Measurements from ENCODE around the gene IGLL5. TPM values are rescaled to one million over a fixed set of nuclear protein-coding genes. Genes with fewer than 3 reads are reported as not detected.

The IGLL5 gene
- total and polyA plus RNA-seq, 2 donors (not counting 3 experiments of a cell fraction or from before 2014, with no cell fraction given) = not detected

DNA sequence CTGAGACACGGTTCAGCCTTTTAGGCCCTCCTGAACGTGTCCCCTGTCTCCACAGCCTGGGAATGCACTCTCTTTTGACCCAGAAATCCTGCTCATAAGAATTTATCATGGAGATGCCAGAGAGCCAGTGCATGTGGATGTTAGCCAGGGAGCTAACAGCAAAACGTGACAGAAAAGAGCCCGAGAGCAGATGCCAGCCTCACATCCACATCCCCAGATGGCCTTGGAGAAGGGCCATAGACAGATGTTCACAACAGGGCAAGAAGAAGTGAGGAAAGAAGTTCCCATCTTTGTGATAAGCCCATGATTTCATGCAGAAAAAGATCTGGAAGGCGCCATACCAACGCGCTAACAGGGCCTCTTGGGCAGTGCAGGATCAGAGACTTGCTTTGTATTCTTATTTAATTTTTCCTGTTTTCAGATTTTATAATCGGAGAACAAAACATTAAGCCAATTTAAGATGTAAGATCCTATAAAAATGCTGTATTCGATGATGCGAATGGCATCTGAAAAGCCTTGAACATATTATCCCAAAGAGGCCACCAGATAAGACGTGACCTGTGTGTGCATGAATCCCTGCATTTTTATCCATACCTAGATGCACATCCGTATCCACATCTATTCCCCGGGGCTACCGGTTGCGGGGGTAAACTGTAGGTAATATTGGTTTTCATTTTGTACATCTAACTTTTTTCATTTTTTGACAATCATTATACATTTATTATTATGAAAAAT is 48.7 kb downstream of the IGLL5 start:
- Histone ChIP-seq H3K79me2 (ENCODE audit: control insufficient read depth, insufficient read depth, low read length) (no peaks in the 10 kb centered on the region), H3K9me1 (replicated peaks; ENCODE audit: control insufficient read depth, extremely low read depth, insufficient read depth, low read length) (no peaks in the 10 kb centered on the region), H3K4me3 (replicated peaks in 1 of 3; ENCODE audit: insufficient read depth in 1 of 3, low read depth in 1 of 3, low read length in 3 of 3) (no peak overlapping the region), H3K4me2 (ENCODE audit: insufficient read depth, low read length) (no peak overlapping the region), H3K9ac (replicated peaks; ENCODE audit: extremely low read depth, insufficient read depth, low read length) (no peak overlapping the region), H3K4me1 (ENCODE audit: control insufficient read depth, extremely low read depth, insufficient read depth, low read length) (no peaks in the 10 kb centered on the region), H3K9me3 (replicated peaks; ENCODE audit: control insufficient read depth, insufficient read depth, low read length) (no peaks in the 10 kb centered on the region), H3K36me3 (ENCODE audit: control insufficient read depth in 2 of 2, extremely low read depth in 1 of 2, insufficient read depth in 2 of 2, low read length in 2 of 2) (no peaks in the 10 kb centered on the region), H2AFZ (ENCODE audit: low read depth, low read length) (no peak overlapping the region), H4K20me1 (replicated peaks; ENCODE audit: control insufficient read depth, extremely low read depth, insufficient read depth, low read length) (no peaks in the 10 kb centered on the region), H3K27me3 (ENCODE audit: control insufficient read depth in 2 of 2, insufficient read depth in 2 of 2, low read length in 2 of 2) (peaks cover 0 to 3% of the 10 kb centered on the region in 2 experiments), H3K27ac (ENCODE audit: insufficient read depth, low read depth, low read length) (no peak overlapping the region)
- CTCF ChIA-PET = interaction anchor here (1.3 kb wide), 1 partner anchor 22 kb away, joined by 3 read pairs; no protein-coding TSS in a partner anchor
- POLR2A ChIA-PET = no interaction called here
- TF ChIP-seq POLR2A (IDR thresholded peaks at IDR 0.05; ENCODE audit: low read depth, low read length) (no peak), EZH2 (IDR thresholded peaks at IDR 0.05; ENCODE audit: borderline replicate concordance, low read depth, low read length, severe bottlenecking) (no peak), GATA2 (IDR thresholded peaks at IDR 0.05; ENCODE audit: insufficient read depth, insufficient read length, low read depth, low read length) (no peak), JUN (IDR thresholded peaks at IDR 0.05; ENCODE audit: borderline replicate concordance, insufficient read depth, insufficient read length, low read depth) (no peak), POLR2AphosphoS5 (IDR thresholded peaks at IDR 0.05; ENCODE audit: insufficient read depth, low read depth, low read length) (no peak), FOS (IDR thresholded peaks at IDR 0.05; ENCODE audit: borderline replicate concordance, insufficient read depth, low read length) (no peak), MYC (IDR thresholded peaks at IDR 0.05; ENCODE audit: low read depth, low read length) (no peak)
- TF ChIP-seq, protein P1, sequence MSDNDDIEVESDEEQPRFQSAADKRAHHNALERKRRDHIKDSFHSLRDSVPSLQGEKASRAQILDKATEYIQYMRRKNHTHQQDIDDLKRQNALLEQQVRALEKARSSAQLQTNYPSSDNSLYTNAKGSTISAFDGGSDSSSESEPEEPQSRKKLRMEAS (IDR thresholded peaks at IDR 0.05; ENCODE audit: insufficient read depth, insufficient read length) = no peak
- TF ChIP-seq, protein P2, sequence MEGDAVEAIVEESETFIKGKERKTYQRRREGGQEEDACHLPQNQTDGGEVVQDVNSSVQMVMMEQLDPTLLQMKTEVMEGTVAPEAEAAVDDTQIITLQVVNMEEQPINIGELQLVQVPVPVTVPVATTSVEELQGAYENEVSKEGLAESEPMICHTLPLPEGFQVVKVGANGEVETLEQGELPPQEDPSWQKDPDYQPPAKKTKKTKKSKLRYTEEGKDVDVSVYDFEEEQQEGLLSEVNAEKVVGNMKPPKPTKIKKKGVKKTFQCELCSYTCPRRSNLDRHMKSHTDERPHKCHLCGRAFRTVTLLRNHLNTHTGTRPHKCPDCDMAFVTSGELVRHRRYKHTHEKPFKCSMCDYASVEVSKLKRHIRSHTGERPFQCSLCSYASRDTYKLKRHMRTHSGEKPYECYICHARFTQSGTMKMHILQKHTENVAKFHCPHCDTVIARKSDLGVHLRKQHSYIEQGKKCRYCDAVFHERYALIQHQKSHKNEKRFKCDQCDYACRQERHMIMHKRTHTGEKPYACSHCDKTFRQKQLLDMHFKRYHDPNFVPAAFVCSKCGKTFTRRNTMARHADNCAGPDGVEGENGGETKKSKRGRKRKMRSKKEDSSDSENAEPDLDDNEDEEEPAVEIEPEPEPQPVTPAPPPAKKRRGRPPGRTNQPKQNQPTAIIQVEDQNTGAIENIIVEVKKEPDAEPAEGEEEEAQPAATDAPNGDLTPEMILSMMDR (IDR thresholded peaks at IDR 0.05; ENCODE audit: extremely low read depth in 1 of 2, insufficient read depth in 1 of 2, low read depth in 1 of 2, low read length in 2 of 2) = no peak
- BruUV-seq (replicated peaks) = no TSS peak
- intact Hi-C loops (cut with micrococcal nuclease) (no loop called here), dilution Hi-C loops (cut with MboI; ENCODE audit: extremely low pct_ligation_motif_present, low sequenced_read_pairs) (no loop called here)
- DNase-seq (ENCODE audit: low read depth, low spot score) (no peak), FAIRE-seq (no peak)

All from endothelial cell of umbilical vein (primary cell).